Osteoblast (primary cell): Measurements from ENCODE around the gene POLD2. TPM values are rescaled to one million over a fixed set of nuclear protein-coding genes. Genes with fewer than 3 reads are reported as not detected.

Experiments
- DNase-seq: peaks from one replicate; pipeline ENCODE4 v3.0.0; 2011; ENCODE audit warnings: low spot score, mixed read lengths; ENCODE audit not compliant: insufficient read length; ENCODE audit errors: missing footprints
- H2AFZ ChIP-seq: 2 replicates; pipeline ENCODE4 v1.6.0; 2011; ENCODE audit warnings: mild to moderate bottlenecking, low read length
- H3K27ac ChIP-seq: 2 replicates; pipeline ENCODE4 v1.5.1; 2011; ENCODE audit warnings: mild to moderate bottlenecking, low read depth, low read length, moderate library complexity
- H3K27me3 ChIP-seq: 2 replicates; pipeline ENCODE4 v1.6.0; 2012; ENCODE audit warnings: mild to moderate bottlenecking, control low read depth, inconsistent platforms, low read length, moderate library complexity; ENCODE audit not compliant: insufficient read depth
- H3K36me3 ChIP-seq: 2 replicates; pipeline ENCODE4 v1.5.1; 2011; ENCODE audit warnings: mild to moderate bottlenecking, low read length, control low read depth, moderate library complexity; ENCODE audit not compliant: insufficient read depth
- H3K4me1 ChIP-seq: 2 replicates; pipeline ENCODE4 v1.5.1; 2011; ENCODE audit warnings: mild to moderate bottlenecking, low read length, control low read depth, moderate library complexity; ENCODE audit not compliant: insufficient read depth
- H3K4me2 ChIP-seq: 2 replicates; pipeline ENCODE4 v1.6.0; 2011; ENCODE audit warnings: mild to moderate bottlenecking, low read length; ENCODE audit not compliant: insufficient read depth
- H3K4me3 ChIP-seq: fragments of 200-600 bp; sonication (generic); 3 replicates; pipeline ENCODE4 v1.5.1; 2012; ENCODE audit warnings: mild to moderate bottlenecking, low read length, inconsistent platforms; ENCODE audit not compliant: insufficient read depth
- H3K79me2 ChIP-seq: 2 replicates; pipeline ENCODE4 v1.6.0; 2012; ENCODE audit warnings: mild to moderate bottlenecking, low read length, control low read depth, inconsistent platforms; ENCODE audit not compliant: insufficient read depth
- H3K9me3 ChIP-seq: 2 replicates; pipeline ENCODE4 v1.5.1; 2011; ENCODE audit warnings: low read depth, low read length, control low read depth
- H4K20me1 ChIP-seq: 2 replicates; pipeline ENCODE4 v1.6.0; 2012; ENCODE audit warnings: mild to moderate bottlenecking, low read length, control low read depth; ENCODE audit not compliant: insufficient read depth
- total RNA-seq: library from RNA; depleted of rRNA; stranded (reverse); fragments of >200 nt; gene quantifications from 2 replicates; pipeline ENCODE4 v1.2.3, GENCODE V29; 2012
- TF ChIP-seq, protein P1 (sequence below): IDR thresholded peaks from 2 replicates; pipeline ENCODE4 v1.5.1; 2011; ENCODE audit warnings: mild to moderate bottlenecking, low read depth, low read length, moderate library complexity; ENCODE audit errors: extremely low read depth

Gene POLD2
- total RNA-seq, 1 donor: 80.3 TPM

DNA sequence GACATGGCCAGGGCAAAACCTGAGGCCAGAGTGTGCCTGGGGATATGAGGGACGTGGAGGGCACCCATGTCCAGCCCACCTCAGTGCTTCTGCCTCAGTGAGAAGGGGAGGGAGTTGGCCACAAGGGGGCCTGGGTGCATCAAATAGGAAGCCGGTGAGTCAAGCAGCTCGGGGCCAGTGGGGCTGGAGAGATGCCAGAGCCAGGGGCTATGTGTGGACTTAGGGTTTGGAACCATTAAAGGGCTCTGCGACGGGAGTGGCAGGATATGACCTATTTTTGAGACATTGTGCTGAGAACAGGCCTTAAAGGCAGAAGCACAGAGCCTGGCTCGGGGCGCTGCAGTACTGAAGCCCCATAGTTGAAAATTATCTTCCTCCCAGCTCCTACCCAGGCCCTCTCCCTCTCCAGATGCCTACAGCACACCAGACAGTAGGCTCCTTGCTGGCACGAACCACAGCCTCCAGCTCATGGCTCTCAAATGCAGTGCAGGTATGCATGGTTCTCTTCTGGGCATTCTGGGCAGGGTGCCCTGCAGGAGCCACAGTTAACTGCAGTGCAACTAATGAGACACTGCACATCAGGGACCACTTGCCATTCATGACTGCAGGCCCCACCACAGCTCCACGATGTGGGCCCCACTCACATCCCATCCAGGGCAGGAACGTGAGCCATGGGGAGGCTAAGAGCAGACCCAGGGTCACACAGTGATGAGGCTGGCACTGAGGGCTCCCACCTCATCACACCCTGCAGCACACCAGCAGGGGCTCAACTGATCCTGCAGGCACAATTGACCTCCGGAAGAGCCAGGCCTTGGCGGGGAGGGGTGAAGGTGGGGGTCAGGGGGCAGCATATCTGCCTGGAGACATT is 50.8 kb downstream of the POLD2 start:
- H3K4me1 ChIP-seq: peaks cover 17% of the 10 kb centered on the region
- peak; percentile 98 for DNase-seq
- H3K4me2 ChIP-seq: no peak overlapping the region
- H3K36me3 ChIP-seq: peaks cover 24% of the 10 kb centered on the region
- peaks cover 2% of the 10 kb centered on the region for H4K20me1 ChIP-seq
- H3K27me3 ChIP-seq: no peaks in the 10 kb centered on the region
- H3K4me3 ChIP-seq: no peak overlapping the region
- no peak overlapping the region for H2AFZ ChIP-seq
- H3K27ac ChIP-seq: peak overlapping the region; percentile 7
- TF ChIP-seq, protein P1, sequence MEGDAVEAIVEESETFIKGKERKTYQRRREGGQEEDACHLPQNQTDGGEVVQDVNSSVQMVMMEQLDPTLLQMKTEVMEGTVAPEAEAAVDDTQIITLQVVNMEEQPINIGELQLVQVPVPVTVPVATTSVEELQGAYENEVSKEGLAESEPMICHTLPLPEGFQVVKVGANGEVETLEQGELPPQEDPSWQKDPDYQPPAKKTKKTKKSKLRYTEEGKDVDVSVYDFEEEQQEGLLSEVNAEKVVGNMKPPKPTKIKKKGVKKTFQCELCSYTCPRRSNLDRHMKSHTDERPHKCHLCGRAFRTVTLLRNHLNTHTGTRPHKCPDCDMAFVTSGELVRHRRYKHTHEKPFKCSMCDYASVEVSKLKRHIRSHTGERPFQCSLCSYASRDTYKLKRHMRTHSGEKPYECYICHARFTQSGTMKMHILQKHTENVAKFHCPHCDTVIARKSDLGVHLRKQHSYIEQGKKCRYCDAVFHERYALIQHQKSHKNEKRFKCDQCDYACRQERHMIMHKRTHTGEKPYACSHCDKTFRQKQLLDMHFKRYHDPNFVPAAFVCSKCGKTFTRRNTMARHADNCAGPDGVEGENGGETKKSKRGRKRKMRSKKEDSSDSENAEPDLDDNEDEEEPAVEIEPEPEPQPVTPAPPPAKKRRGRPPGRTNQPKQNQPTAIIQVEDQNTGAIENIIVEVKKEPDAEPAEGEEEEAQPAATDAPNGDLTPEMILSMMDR: peak; percentile 85
- H3K9me3 ChIP-seq: no peaks in the 10 kb centered on the region
- no peaks in the 10 kb centered on the region for H3K79me2 ChIP-seq

DNA sequence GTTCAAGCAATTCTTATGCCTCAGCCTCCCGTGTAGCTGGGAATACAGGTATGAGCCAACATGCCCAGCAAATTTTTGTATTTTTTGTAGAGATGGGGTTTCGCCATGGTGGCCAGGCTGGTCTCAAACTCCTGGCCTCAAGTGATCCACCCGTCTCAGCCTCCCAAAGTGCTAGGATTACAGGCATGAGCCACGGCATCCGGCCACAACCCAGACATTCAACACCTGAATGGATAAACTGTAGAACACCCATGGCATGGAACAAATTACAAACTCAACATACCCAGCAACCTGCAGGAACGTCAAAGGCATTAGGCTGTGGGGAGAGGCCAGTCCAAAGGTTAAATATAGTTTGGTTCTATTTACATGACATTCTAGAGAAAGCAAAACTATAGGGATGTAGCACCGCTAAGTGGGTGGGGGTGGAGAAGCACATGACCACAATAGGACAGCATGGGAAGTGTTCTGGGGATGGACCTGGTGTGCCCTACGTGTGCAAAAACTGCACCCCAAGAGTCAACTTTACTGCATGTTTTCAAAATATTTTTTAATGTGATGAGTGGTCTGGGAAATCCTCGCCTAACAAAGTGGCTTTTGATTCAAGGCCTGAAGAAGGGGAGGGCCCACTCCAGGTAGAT is 51.5 kb downstream of the POLD2 start:
- Histone ChIP-seq H3K4me1 (peaks cover 17% of the 10 kb centered on the region), H3K4me3 (no peak overlapping the region), H3K4me2 (no peak overlapping the region), H3K36me3 (peaks cover 22% of the 10 kb centered on the region), H3K79me2 (no peaks in the 10 kb centered on the region), H3K27me3 (no peaks in the 10 kb centered on the region), H3K9me3 (no peaks in the 10 kb centered on the region), H2AFZ (no peak overlapping the region), H3K27ac (peak overlapping the region; percentile 7), H4K20me1 (peaks cover 2% of the 10 kb centered on the region)
- TF ChIP-seq, protein P1: no peak
- DNase-seq: peak; percentile 51

DNA sequence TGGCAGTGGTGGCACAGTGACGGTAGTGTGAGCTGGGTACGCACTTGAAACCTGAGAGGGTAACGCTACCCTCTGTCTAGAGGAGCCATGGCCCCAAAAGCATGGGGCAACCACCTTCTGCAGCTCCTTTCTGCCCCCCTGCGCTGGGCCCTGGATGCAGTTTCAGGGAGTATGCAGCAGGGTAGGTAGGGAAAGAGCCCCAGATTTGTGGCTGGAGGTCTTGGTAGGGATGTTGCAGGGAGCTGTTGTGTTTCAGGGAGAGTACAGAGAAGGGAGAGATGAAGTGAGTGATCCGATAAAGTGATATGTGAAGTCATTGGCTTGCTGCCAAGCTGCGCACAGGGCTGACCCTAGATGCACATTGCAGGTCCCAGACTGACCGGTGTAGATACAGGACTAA is 55.3 kb downstream of the POLD2 start:
- no peaks in the 10 kb centered on the region for H3K27me3 ChIP-seq
- no peak overlapping the region for H3K27ac ChIP-seq
- H4K20me1 ChIP-seq: peaks cover 10% of the 10 kb centered on the region
- no peaks in the 10 kb centered on the region for H3K9me3 ChIP-seq
- no peak overlapping the region for H2AFZ ChIP-seq
- no peaks in the 10 kb centered on the region for H3K79me2 ChIP-seq
- H3K4me2 ChIP-seq: no peak overlapping the region
- H3K36me3 ChIP-seq: peaks cover under 1% of the 10 kb centered on the region
- TF ChIP-seq, protein P1: no peak
- no peak overlapping the region for H3K4me3 ChIP-seq
- DNase-seq: peak; percentile 38
- peaks cover 15% of the 10 kb centered on the region for H3K4me1 ChIP-seq
